ENCODE data around the gene FARS2. TPM values are rescaled to one million over a fixed set of nuclear protein-coding genes. Genes with fewer than 3 reads are reported as not detected.

FARS2 gene
- total and polyA plus RNA-seq, 2 of the 13 experiments (the other 11 are each of a cell fraction or from before 2014, with no cell fraction given): 15.4 to 26.0 TPM

DNA sequence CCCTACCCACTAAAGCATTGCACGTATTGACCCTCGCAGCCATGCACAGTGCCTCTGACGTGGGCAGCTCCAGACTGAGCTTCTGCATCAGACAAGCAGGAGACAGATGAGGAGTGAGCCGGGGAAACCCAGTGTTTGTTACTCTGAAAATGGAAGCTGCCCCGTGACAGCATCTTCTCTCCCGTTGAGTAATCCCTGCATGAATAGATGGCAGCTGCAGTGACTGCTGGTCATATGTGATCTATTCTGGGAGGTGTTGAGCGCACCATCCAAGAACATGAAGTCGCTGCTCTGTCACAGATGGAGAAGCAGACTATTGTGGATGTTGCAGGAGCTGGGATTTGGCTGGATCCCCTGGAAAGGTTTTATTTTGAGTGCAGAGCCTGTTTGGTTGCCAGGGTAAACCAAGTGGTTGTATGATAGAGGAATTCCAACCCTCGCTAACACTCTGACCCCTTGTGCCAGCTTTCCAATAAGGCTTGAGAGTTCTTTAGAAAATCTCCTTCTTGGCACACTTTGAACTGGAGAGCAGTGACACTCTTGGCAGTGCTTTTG lies 503.2 kb downstream of the FARS2 start:
- Histone ChIP-seq H3K36me3 (replicated peaks in 1 of 2; ENCODE audit: control insufficient read depth in 1 of 2, insufficient read depth in 2 of 2, low read length in 2 of 2) (no peaks in the 10 kb centered on the region), H3K9me3 (ENCODE audit: low read length) (peaks cover 7% of the 10 kb centered on the region; the same call in 1 of the 2 replicates), H4K20me1 (ENCODE audit: insufficient read depth, low read length) (no peaks in the 10 kb centered on the region), H3K9ac (ENCODE audit: insufficient read depth, low read depth, low read length) (no peak overlapping the region), H3K4me3 (replicated peaks in 1 of 3; ENCODE audit: insufficient read depth in 1 of 3, low read depth in 2 of 3, low read length in 3 of 3) (no peak overlapping the region), H2AFZ (ENCODE audit: low read length) (no peak overlapping the region), H3K4me2 (ENCODE audit: low read depth, low read length) (no peak overlapping the region), H3K4me1 (ENCODE audit: insufficient read depth, low read length) (no peaks in the 10 kb centered on the region), H3K27me3 (ENCODE audit: control insufficient read depth in 1 of 2, insufficient read depth in 2 of 2, low read length in 2 of 2) (no peaks in the 10 kb centered on the region), H3K79me2 (ENCODE audit: insufficient read depth, low read length) (no peaks in the 10 kb centered on the region), H3K27ac (ENCODE audit: extremely low read length, insufficient read depth, low read length) (no peak overlapping the region)
- ATAC-seq: no peak
- no TSS peak for BruUV-seq (replicated peaks)
- no peak for DNase-seq (ENCODE audit: low spot score)
- WGBS (ENCODE audit: low lambda C conversion rate): 87% methylated on average over 9 of the region's 9 CpGs
- intact Hi-C loops (cut with micrococcal nuclease; ENCODE audit: unreplicated experiment) (no loop called here), in situ Hi-C loops (cut with HindIII; ENCODE audit: extremely low pct_ligation_motif_present, low pct_unique_long_range_greater_than_20kb) (no loop called here)
- ChIA-PET POLR2A (no interaction called here), CTCF (ENCODE audit: low intra/inter-chr PET ratio, low total read pairs) (no interaction called here)
- TF ChIP-seq, protein P1, sequence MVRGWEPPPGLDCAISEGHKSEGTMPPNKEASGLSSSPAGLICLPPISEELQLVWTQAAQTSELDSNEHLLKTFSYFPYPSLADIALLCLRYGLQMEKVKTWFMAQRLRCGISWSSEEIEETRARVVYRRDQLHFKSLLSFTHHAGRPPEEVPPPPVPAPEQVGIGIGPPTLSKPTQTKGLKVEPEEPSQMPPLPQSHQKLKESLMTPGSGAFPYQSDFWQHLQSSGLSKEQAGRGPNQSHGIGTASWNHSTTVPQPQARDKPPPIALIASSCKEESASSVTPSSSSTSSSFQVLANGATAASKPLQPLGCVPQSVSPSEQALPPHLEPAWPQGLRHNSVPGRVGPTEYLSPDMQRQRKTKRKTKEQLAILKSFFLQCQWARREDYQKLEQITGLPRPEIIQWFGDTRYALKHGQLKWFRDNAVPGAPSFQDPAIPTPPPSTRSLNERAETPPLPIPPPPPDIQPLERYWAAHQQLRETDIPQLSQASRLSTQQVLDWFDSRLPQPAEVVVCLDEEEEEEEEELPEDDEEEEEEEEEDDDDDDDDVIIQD (CRISPR knock-in tag; IDR thresholded peaks at IDR 0.05; ENCODE audit: low read depth): no peak
- TF ChIP-seq ZNF367 (CRISPR knock-in tag; IDR thresholded peaks at IDR 0.05; ENCODE audit: borderline replicate concordance): no peak
- TF ChIP-seq ZFAT (CRISPR knock-in tag; conservative IDR thresholded peaks at IDR 0.05): no peak
- TF ChIP-seq REXO4 (CRISPR knock-in tag; IDR thresholded peaks at IDR 0.05; ENCODE audit: borderline replicate concordance): no peak
- no peak for TF ChIP-seq HDAC2 (CRISPR knock-in tag; IDR thresholded peaks at IDR 0.05)
- TF ChIP-seq RAD51 (IDR thresholded peaks at IDR 0.05; ENCODE audit: borderline replicate concordance): no peak
- TF ChIP-seq ZNF577 (CRISPR knock-in tag; IDR thresholded peaks at IDR 0.05; ENCODE audit: borderline replicate concordance, low read depth): no peak
- FAIRE-seq: no peak

Data from HepG2 (cell line).